Measurements from ENCODE around the gene TMEM97. TPM values are rescaled to one million over a fixed set of nuclear protein-coding genes. Genes with fewer than 3 reads are reported as not detected.

The TMEM97 gene
- total and polyA plus RNA-seq, 11 donors, result 1.4 to 7.9 (median 3.3) TPM

- Histone ChIP-seq H3K4me3 (no peak overlapping the region), H3K9me3 (no peaks in the 10 kb centered on the region), H3K4me1 (peaks cover 0 to 53% (median 28%) of the 10 kb centered on the region in 12 donors), H3K36me3 (peaks cover 4 to 100% (median 96%) of the 10 kb centered on the region in 9 donors), H3K27me3 (no peaks in the 10 kb centered on the region), H3K27ac (peak overlapping the region in 10 of 12 donors; percentile 8 to 68 (median 35))
- TF ChIP-seq POLR2A (IDR thresholded peaks at IDR 0.05) (no peak), CTCF (IDR thresholded peaks at IDR 0.05) (no peak)
- ATAC-seq (peak; percentile 56 to 71 (median 64)), DNase-seq (peak in 4 of 5 donors; percentile 45 to 75 (median 67))
- intact Hi-C loops (cut with DNase I), result no loop called here
- WGBS, 4 donors, result 45 to 52% (median 48%) methylated on average over 13 of the region's 13 CpGs
These were observed 26.6 kb downstream of the TMEM97 start for GRCh38 chr17:28345419-28346198.

- intact Hi-C loops (cut with DNase I), result no loop called here
- ATAC-seq (no peak), DNase-seq (no peak)
- no peaks in the 10 kb centered on the region for H3K9me3 ChIP-seq
- 73 to 90% (median 83%) methylated on average over 2 of the region's 2 CpGs for WGBS, 4 donors
- peaks cover 4 to 100% (median 96%) of the 10 kb centered on the region in 9 donors for H3K36me3 ChIP-seq
- no peak overlapping the region for H3K4me3 ChIP-seq
- TF ChIP-seq POLR2A (IDR thresholded peaks at IDR 0.05) (no peak), CTCF (IDR thresholded peaks at IDR 0.05) (no peak)
- H3K27me3 ChIP-seq, result no peaks in the 10 kb centered on the region
- peaks cover 0 to 47% (median 28%) of the 10 kb centered on the region in 12 donors for H3K4me1 ChIP-seq
- H3K27ac ChIP-seq, result peak overlapping the region in 10 of 12 donors; percentile 8 to 68 (median 48)
These were observed 27.2 kb downstream of the TMEM97 start for GRCh38 chr17:28346199-28346580.

- TF ChIP-seq CTCF (IDR thresholded peaks at IDR 0.05) (peak in 10 of 12 donors; percentile 16 to 51 (median 40)), POLR2A (IDR thresholded peaks at IDR 0.05) (no peak)
- WGBS, 4 donors, result 42 to 53% (median 48%) methylated on average over 7 of the region's 7 CpGs
- ATAC-seq (peak in 3 of 4 donors; percentile 24 to 66 (median 34)), DNase-seq (no peak)
- peaks cover 4 to 100% (median 96%) of the 10 kb centered on the region in 9 donors for H3K36me3 ChIP-seq
- intact Hi-C loops (cut with DNase I), result no loop called here
- H3K27me3 ChIP-seq, result no peaks in the 10 kb centered on the region
- no peak overlapping the region for H3K4me3 ChIP-seq
- no peaks in the 10 kb centered on the region for H3K9me3 ChIP-seq
- H3K4me1 ChIP-seq, result peaks cover 0 to 46% (median 28%) of the 10 kb centered on the region in 12 donors
- H3K27ac ChIP-seq, result peak overlapping the region in 10 of 12 donors; percentile 25 to 68 (median 54)
These were observed 27.8 kb downstream of the TMEM97 start for GRCh38 chr17:28346746-28347246.

- peaks cover 4 to 100% (median 96%) of the 10 kb centered on the region in 9 donors for H3K36me3 ChIP-seq
- peaks cover 0 to 46% (median 28%) of the 10 kb centered on the region in 12 donors for H3K4me1 ChIP-seq
- H3K4me3 ChIP-seq, result no peak overlapping the region
- no peaks in the 10 kb centered on the region for H3K27me3 ChIP-seq
- no peak for DNase-seq
- intact Hi-C loops (cut with DNase I), result no loop called here
- WGBS, 4 donors, result 65 to 73% (median 68%) methylated on average over 7 to 8 of the region's 8 CpGs
- ATAC-seq, result peak in 1 of 4 donors; percentile 7
- no peak for TF ChIP-seq CTCF (IDR thresholded peaks at IDR 0.05)
- TF ChIP-seq POLR2A (IDR thresholded peaks at IDR 0.05), result no peak
- H3K9me3 ChIP-seq, result no peaks in the 10 kb centered on the region
- H3K27ac ChIP-seq, result peak overlapping the region in 9 of 12 donors; percentile 3 to 68 (median 54)
These were observed 28.4 kb downstream of the TMEM97 start for GRCh38 chr17:28347261-28347891.

All from heart left ventricle (tissue), 16 donors.